GM12878 (cell line): ENCODE data around the gene CD53.

ENCODE experiments used
- EP300 ChIP-seq, 2 experiments: fragments of 150-350 bp in 1 of 2; IDR thresholded peaks; 2 replicates each; pipeline ENCODE4 v1.6.1; 2011 to 2012; ENCODE audit warnings: low read depth in 2 of 2, low read length in 2 of 2, borderline replicate concordance in 1 of 2, improper control_type of control experiment in 1 of 2, inconsistent platforms in 1 of 2; ENCODE audit not compliant: control insufficient read depth in 1 of 2
- NBN ChIP-seq: fragments of 450-650 bp; IDR thresholded peaks from 2 replicates; pipeline ENCODE4 v1.6.1; 2016
- RFX5 ChIP-seq: IDR thresholded peaks from 2 replicates; pipeline ENCODE4 v1.6.1; 2011; ENCODE audit warnings: low read depth, low read length, improper control_type of control experiment
- TCF12 ChIP-seq: IDR thresholded peaks from 2 replicates; pipeline ENCODE4 v1.6.1; 2011; ENCODE audit warnings: low read depth, mild to moderate bottlenecking, low read length
- TF ChIP-seq, protein P1 (sequence below), 3 experiments: IDR thresholded peaks in 2 of 3; conservative IDR thresholded peaks in 1 of 3; 2 replicates each; pipeline ENCODE4 v1.5.1; 2011; ENCODE audit warnings: low read depth in 3 of 3, low read length in 3 of 3, mild to moderate bottlenecking in 3 of 3, control low read depth in 2 of 3, moderate library complexity in 2 of 3, inconsistent platforms in 1 of 3, mixed read lengths in 1 of 3; ENCODE audit not compliant: control insufficient read depth in 2 of 3, insufficient read depth in 1 of 3; ENCODE audit errors: extremely low read depth in 1 of 3

DNA sequence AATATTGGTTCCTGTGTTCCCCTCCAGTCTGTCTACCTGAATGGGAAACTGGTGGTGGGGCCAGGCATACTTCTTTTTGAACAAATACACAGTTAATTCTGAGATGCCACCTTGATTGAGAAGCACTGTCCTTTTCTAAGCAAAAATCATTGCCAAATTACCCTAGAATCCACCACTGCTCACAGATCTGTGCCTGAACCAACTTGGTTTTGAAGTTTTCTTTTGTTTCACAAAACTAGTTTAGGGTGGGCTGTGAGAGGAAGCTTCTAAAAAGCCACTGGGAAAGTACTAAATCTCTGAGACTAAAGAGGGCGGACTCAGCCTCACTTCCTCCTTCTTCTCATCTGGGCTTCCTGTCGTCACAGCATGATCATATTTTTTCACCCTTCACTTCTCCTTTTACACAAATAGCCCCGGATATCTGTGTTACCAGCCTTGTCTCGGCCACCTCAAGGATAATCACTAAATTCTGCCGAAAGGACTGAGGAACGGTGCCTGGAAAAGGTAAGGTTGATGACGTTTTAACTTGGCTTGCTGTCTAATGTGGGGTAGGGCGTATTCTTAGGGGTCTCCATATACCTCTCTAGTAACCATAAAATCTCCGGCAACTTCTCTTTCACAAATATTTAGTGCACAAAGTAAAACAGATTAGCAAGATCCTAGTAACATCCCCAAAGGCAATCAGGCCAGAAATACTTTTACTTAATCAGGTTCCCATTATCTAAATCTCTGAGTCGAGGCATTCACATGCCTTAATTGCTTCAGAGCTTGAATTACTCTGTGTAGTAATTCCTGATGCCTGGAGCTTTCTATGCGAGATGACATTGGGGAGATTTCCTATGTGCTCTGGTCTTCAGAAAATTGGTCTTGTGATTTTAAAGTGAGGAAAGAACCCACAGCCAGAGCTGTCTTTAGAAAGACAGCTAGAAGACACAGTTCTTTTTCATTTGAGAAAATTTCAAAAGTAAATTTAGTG, at the start of gene CD53:
- TF ChIP-seq EP300 (IDR thresholded peaks at IDR 0.05; ENCODE audit: borderline replicate concordance in 1 of 2, control insufficient read depth in 1 of 2, low read depth in 2 of 2, low read length in 2 of 2) (peak in 1 of 2 experiments; percentile 63; a peak in 2 of 4 replicates), TCF12 (no peak), RFX5 (no peak), NBN (peak; percentile 47; the same call in 1 of the 2 replicates)
- TF ChIP-seq, protein P1, sequence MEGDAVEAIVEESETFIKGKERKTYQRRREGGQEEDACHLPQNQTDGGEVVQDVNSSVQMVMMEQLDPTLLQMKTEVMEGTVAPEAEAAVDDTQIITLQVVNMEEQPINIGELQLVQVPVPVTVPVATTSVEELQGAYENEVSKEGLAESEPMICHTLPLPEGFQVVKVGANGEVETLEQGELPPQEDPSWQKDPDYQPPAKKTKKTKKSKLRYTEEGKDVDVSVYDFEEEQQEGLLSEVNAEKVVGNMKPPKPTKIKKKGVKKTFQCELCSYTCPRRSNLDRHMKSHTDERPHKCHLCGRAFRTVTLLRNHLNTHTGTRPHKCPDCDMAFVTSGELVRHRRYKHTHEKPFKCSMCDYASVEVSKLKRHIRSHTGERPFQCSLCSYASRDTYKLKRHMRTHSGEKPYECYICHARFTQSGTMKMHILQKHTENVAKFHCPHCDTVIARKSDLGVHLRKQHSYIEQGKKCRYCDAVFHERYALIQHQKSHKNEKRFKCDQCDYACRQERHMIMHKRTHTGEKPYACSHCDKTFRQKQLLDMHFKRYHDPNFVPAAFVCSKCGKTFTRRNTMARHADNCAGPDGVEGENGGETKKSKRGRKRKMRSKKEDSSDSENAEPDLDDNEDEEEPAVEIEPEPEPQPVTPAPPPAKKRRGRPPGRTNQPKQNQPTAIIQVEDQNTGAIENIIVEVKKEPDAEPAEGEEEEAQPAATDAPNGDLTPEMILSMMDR (IDR thresholded peaks at IDR 0.05 in 2 of 3, conservative IDR thresholded peaks at IDR 0.05 in 1 of 3; ENCODE audit: control insufficient read depth in 2 of 3, extremely low read depth in 1 of 3, insufficient read depth in 1 of 3, low read depth in 3 of 3, low read length in 3 of 3): no peak
